GM21381 (cell line): ENCODE measurements around the gene POLR3K.

Experiments used
- ATAC-seq: cut with Tn5 transposase; IDR thresholded peaks from one replicate; pipeline ENCODE4 v1.9.1; 2021; ENCODE audit warnings: mild to moderate bottlenecking, moderate library complexity; ENCODE audit not compliant: unreplicated experiment

Gene POLR3K

DNA sequence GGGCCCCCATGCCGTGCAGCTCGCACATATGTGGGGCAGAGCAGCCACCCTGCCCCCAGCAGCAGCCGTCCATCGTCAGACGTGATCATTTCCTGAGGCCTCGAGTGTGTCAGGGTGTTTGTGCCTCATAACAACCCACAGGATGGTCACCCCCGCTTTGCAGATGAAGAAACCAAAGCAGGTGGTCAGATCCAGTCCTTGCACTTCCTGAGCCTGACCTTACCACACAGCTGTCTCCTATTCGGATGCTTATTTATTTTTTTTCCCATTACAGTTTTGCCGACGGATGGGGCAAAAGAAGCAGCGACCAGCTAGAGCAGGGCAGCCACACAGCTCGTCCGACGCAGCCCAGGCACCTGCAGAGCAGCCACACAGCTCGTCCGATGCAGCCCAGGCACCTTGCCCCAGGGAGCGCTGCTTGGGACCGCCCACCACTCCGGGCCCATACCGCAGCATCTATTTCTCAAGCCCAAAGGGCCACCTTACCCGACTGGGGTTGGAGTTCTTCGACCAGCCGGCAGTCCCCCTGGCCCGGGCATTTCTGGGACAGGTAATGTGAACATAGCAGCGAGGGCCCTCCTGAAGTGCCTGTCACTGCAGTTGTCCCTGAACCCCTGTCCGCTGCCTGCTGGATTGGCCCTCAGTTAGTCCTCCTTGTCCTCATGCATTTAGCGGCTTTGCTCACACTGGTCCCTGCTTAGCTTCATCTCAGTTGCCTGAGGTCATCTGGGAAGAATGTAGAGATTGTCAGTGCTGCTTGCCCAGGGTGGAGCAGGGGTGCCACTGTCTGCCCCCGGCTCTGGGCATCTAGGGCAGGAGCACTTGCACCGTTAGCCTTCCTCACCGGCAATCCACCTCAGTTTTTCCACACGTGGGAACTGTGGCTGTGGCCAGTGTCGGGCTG, 26.0 kb upstream of the POLR3K start:
- ATAC-seq = no peak

DNA sequence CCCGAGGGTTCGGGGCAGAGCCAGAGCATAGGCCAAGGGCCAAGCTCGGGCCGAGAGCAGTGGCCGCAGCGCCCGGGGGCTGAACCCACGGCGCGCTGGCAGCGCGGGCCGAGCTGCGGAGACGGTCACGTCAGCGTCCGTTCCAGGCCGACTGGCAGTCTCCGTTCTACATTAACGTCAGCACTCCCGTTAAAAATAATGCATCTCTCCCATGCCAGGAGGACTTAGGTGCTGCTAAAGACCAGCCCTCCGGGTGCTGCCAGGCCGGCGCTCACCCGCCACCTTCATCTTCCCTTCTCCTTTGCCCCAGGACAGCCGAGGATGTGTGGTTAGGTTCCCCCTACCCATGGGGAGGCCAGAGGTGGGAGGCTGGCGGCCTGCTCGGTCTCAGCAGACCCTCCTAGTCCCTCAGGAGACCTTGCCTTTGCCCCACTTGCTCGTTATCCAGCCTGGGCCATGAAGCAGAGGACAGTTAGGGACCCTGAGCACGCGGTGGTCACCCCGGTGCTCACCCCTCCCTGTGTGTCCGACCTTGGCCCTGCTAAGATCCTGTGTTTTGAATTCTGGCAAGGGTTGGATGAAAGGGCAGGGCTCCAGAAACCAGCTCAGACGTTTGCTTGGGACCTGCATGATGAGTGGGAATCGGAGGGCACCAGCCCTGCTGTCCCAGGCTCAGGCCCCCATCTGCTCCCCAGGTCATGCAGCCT, 25.2 kb upstream of the POLR3K start:
- ATAC-seq = no peak

DNA sequence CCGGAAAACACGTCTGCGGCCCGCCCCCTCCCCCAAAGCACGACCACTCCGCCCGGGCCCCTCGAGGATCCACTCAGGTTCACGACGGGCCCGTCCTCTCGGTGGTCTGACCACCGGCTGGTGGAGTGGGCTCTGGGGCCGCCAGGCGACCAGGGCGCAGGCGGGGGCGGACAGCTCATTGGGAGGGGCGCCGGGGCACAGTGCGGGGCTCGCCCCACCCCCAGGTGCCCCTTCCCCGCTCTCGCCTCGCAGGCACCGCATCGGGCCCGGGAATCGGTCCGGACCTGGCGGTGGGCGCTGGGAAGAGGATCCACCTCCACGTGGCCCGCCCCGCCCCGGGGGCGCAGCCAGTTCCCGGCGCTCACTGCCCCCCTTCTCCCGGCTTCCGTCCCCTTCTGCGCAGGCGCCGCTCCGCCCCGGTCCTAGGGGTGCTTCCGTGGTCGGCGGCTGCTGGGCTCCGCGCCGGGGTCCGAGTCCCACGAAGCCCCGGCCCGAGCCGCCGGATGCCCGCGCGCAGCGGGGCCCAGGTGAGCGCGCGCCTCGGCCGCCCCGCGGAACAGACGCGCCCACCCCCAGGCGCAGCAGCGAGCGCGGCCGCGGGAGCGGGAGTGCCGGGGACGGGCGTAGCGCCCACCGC, 24.5 kb upstream of the POLR3K start, which contains the start of gene MPG:
Gene MPG, plus strand, starts transcription at position 419 of the 637 bp plus-strand sequence. Its CDS starts 85 bp downstream, at position 504.
- ATAC-seq = peak; percentile 76

DNA sequence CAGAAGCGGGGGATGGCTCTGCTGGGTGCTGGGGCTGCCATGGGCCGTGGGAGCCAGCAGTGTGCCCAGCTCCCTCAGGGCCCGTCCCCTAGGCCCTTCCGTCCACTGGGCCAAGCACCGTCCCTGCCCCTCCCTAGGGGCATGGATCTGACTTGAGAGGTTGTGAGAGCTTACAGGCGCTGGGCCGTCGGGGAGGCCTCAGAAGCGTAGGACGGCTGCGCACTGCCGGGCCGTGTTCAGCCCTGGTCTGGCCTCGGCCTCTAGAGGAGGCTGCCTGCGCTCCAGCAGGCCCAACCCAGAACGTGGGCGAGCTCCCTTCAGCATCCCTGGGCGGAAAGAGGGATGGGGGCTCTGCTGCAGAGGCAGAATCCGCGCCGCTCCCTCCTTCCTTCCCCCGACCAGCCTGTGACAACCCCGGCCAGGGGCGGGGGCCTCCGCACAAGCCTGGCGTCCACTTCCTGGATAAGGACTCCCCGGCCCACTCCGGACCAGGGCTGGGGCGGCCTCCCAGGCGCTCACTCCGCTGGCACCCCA, 23.9 kb upstream of the POLR3K start:
- peak; percentile 27 for ATAC-seq

DNA sequence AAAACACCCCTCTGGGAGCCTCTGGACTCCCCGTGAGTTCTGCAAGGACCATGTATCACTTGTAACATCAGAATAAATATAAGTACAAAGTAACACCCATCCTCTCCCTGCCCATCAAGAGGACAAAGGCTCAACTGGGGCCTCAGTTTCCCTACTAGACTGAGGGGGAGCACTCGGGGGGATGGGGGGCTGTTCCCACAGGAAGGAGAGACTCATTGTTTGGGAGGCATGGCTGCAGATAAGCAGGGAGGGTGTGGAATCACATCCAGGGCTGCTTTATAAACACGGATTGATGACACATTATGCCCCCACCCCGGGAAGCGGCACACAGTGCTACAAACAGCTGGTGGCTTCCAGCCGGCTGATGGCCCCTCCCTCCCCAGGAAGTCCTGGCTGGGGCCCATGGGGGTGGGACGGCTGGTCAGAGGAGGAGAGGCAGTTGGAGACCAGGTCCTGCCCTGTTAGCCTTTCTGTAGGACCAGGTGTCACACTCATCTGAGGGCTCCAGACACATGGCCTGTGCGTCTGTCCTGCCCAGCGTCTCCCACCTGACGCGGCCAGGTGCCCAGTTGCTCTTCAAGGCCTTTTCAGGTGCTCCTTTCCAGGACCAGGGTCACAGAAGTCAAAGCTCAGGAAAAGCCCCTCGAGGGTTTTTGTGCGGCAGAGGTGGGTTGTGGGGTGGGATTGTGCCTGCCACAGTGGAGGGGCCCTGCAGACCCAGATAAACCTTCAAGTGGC, 23.3 kb upstream of the POLR3K start:
- no peak for ATAC-seq

DNA sequence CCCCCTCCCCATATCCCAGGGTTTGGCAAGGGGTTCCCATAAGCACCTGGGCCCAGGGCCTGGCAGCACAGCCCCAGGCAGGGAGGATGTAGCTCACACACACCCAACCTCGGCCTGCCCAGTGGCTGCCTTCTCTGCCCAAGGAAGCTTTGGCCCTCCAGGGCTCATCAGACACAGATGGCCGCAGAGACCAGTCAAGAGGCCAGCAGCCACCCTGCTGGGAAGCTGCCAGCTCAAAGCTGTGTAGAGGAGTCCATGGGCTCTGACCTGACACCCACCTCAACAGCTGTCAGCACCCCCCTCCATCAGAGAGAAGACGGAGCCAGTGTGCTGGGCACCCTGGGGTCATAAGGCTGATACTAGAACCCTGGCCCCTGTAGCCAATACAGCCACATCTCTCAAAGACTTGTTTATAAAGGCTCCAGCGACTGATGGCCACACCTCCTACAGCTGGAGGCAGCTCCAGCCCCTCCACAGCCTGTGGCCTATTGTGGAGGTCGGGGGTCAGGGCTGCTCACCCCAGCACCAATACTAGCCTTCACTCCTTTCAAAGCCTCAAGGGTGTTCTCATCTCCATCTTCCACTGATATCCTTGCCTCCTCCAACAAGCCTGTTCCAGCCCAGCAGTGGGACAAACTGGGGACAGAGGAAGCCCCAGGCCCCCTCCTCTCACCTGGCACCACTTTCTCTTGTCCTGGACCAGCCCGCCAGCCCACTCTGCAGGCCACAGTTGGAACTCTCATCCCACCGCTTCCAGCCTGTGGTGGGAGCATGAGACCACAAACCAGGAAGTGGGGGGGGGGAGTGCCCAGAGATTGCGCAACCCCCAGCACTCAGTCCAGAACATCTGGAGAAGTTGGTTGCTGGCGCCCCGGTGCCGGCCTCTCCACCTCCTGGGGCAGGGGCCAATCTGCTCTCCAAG, 22.4 kb upstream of the POLR3K start:
- no peak for ATAC-seq

DNA sequence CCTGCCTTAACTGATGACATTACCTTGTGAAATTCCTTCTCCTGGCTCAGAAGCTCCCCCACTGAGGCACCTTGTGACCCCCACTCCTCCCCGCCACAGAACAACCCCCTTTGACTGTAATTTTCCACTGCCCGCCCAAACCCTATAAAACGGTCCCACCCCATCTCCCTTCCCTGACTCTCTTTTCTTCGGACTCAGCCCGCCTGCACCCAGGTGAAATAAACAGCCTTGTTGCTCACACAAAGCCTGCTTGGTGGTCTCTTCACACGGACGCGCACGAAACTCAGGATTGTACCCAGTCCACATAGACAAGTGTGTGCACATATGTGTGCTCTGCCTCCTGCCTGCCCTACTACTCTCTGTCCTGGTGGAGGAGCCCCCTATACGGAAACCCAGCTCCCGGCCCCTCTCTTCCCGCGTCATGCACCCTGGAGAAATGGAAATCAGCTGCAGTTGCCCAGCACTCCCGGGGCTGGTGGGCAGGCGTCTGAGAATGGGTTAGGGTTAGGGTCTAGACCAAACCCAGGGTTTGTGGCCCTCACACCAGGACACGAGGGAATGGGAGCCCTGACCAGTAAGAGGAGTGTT, 21.4 kb upstream of the POLR3K start:
- no peak for ATAC-seq

DNA sequence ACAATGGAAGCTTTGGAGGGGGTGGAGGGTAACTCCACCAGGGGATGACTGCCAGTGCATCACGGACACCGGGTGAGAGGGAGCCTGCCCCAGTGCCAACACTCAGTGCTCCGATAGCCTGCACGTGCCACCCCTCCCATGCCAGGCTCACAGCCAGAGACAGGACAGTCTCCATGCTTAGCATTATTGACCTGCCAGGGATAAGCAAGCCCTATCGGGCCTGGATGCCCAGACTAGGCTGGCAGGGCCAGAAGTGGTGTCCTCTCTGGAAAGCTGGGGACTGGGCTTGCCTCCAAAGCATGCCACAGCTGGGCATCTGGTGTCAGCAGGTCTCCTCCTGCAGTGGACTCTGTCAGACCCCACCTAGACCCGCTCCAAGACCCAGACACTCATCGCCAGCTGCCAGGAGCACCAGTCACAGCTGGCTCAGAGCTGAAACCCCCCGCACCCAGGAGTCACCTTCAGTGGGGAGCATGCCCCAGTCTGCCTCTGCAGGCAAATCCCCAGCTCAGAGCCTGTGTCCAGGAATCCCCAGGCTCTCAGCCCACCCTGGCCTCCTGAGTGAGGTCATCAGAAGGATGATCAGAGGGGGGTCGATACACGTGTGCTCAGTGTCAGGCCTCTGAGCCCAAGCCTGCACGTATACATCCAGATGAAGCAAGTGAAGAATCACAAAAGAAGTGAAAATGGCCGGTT, 20.8 kb upstream of the POLR3K start:
- no peak for ATAC-seq

DNA sequence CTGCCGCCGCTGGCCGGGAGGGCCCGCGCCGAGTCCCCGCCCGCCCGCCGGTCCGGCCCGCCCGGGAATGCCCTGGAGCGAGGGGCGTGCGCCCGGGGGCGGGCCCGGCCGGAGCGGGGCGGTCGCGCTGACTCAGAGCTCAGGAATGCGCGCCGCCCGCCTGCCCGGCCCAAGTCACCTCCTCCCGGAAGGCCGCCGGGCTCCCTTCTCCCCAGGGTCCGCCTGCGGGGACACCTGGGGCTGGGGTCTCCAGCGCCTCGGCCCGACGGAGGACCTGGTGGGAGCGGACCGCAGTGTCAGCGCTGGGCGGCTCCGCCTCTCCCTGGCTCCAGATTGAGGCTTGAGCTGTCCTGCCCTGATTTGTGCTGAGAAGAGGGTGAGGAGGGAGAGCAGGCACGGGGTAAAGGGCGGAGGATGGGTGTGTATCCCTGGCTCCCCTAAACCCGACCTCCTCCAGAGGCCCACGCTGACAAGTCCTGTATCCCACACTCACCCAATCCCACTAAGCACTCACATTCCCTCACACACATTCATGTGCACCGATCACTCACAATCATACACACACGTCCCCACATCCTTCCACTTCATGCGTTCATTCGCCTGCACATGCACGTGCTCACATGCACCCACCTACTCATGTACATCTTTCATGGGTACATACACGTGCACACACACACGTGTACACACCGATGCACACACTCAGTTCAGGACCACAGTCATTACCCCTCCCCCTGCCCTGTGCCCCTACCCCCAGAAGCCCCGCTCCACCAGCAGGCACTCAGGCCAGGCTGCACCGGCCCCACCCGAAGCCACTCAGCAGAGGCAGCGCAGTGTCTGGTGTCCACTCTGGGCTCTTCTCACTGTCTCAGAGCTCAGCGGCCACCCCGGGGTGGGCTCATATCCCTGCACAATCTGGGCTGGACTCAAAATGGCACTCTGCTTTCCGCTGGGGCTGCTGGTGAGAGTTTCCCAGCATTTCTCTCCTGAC, 19.4 kb upstream of the POLR3K start, which contains the start of gene RHBDF1:
Gene RHBDF1, minus strand, starts transcription at position 71 of the 988 bp plus-strand sequence. CDS start 7,616 bp downstream, outside the sequence.
- no peak for ATAC-seq

DNA sequence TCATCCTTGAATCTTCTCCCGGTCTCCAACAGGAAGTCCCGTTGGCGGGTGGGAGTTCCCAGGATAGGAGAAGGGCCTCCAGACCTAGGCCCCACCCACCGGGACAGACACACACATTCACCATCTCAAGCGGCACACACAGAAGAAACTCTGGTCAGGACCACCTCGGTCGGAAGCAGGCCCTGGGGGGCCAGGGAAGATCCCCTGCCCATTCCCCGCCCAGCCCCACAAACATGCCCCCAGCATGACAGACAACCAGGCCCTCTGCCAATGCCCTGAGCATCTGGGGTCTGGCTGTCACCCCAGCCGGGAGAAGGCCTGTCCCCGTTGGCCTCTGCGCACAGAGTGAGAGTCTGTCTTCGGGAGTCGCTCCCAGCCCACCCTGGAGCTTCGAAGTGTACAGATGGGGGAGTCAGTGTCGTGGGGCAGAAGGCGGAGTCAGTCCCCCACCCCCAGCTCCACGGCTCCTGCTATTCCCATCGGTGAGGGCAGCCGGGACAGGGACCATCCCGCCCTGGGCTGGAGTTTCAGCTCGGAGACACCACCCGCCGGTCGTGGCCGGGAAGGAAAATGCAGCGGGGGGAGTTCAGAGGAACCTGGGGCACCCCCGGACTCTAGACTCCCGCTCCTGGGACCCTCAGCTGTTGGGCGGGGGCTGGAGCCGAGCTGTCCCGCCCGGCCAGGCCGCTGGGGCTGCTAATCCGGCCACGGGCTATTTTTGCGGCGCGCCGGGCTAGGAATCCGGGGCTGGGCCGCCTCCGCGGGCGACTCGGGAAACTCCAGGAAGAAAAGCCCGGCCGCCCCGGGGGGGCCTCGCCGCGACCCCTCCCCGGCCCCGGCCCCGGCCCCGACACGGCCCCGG, 18.4 kb upstream of the POLR3K start:
- ATAC-seq = no peak

DNA sequence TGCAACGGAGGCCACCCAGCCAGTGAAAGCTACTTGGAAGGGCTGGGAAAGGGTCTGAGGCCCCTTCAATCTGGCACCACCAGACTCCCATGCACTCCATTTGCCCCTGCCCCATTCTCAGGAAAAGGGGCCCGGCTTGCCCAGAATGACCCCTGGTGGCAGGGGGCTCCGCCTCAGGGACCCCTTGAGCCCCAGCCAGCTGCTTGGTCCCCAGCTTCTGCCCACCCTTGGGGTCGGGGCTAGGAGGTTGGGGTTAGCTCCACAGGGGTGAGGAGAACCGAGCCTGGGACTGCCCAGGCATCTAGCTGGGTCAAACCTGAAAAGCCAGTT, 17.8 kb upstream of the POLR3K start:
- no peak for ATAC-seq

DNA sequence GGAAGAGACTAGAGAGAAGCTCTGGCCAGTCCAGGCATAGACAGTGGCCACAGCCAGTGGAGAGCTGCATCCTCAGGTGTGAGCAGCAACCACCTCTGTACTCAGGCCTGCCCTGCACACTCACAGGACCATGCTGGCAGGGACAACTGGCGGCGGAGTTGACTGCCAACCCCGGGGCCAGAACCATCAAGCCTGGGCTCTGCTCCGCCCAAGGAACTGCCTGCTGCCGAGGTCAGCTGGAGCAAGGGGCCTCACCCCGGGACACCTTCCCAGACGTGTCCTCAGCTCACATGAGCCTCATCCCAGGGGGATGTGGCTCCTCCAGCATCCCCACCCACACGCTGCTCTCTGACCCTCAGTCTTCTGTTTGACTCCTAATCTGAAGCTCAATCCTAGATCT, 15.8 kb upstream of the POLR3K start:
- no peak for ATAC-seq

DNA sequence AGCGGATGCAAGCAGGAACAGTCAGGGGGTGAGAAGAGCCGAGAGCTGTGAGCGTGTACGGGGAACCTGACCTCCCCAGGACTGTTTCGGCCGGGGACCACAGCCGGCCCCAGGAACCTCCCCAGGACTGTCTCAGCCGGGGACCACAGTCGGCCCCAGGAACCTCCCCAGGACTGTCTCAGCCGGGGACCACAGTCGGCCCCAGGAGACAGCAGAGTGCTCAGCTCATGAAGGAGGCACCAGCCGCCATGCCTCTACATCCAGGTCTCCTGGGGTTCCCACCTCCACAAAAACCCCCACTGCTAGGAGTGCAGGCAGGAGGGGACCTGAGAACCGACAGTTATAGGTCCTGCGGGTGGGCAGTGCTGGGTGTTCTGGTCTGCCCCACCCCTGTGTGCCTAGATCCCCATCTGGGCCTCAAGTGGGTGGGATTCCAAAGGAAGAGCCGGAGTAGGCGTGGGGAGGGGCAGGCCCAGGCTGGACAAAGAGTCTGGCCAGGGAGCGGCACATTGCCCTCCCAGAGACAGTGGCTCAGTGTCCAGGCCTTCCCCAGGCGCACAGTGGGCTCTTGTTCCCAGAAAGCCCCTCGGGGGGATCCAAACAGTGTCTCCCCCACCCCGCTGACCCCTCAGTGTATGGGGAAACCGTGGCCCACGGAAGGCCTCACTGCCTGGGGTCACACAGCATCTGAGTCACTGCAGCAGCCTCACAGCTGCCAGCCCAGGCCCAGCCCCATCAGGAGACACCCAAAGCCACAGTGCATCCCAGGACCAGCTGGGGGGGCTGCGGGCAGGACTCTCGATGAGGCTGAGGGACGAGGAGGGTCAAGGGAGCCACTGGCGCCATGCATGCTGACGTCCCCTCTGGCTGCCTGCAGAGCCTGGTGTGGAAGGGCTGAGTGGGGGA, 14.7 kb upstream of the POLR3K start:
- no peak for ATAC-seq

DNA sequence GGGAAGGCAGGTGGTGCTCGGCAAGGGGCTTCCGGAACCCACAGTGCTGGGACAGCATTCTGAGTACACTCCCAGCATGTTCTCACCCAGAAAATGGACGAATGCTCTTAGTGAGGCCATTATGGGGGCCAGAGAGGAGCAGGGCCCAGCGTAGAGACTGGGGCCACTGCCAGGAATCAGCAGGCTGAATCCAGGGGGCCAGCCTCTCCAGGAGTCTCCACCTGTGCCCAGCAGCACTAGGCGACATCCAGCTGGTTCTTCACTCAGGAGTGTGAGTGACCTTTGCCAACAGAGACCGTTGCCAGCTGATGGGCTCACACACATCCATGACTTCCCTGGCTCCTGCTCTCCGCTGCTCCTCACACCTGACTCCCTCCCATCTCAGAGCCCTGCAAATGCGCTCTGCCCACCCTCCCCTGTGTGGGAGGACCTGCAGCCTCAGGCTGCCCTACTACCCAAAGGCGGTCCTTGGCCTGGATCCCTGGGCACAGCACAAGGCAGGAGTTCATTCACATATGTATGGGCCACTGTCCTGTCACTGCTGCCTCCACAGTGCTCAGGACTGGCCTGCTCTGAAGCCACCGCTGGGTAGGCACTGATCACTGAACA, 13.9 kb upstream of the POLR3K start:
- no peak for ATAC-seq
